HFFc6 (cell line): Measurements from ENCODE around the gene TMED6. TPM values are rescaled to one million over a fixed set of nuclear protein-coding genes. Genes with fewer than 3 reads are reported as not detected.

Experiments used
- DNase-seq: peaks from one replicate; pipeline ENCODE4 v3.0.0-alpha.2; 2018
- H3K27ac Mint-ChIP-seq: 2 replicates; pipeline ENCODE4 v1.8.0; 2020; ENCODE audit warnings: mild to moderate bottlenecking, mixed read lengths
- H3K27me3 Mint-ChIP-seq: 2 replicates; pipeline ENCODE4 v1.8.0; 2021; ENCODE audit warnings: mild to moderate bottlenecking, moderate library complexity, mixed read lengths; ENCODE audit not compliant: insufficient read depth
- H3K36me3 Mint-ChIP-seq: 2 replicates; pipeline ENCODE4 v1.8.0; 2021; ENCODE audit warnings: low read depth, mixed read lengths
- H3K4me1 Mint-ChIP-seq: 2 replicates; pipeline ENCODE4 v1.8.0; 2020; ENCODE audit warnings: low read depth, mixed read lengths
- H3K4me3 Mint-ChIP-seq: 2 replicates; pipeline ENCODE4 v1.8.0; 2020; ENCODE audit warnings: mild to moderate bottlenecking, moderate library complexity, mixed read lengths
- H3K9me3 Mint-ChIP-seq: 2 replicates; pipeline ENCODE4 v1.8.0; 2020; ENCODE audit warnings: mild to moderate bottlenecking, mixed read lengths
- long read RNA-seq: library from polyadenylated mRNA; unstranded; transcript quantifications from one replicate; pipeline ENCODE4 v2.0.0, GENCODE V29; 2019
- total RNA-seq, 6 experiments: library from RNA; stranded (reverse); fragmentation: NEBNext Ultra II Directional; extraction: Animal tissue kit (Norgen Biotek cat#: 25700); gene quantifications; 2 replicates in 1 of 6; 3 replicates in 5 of 6; pipeline ENCODE4 v1.2.3, GENCODE V29; 2021
- TF ChIP-seq, protein P1 (sequence below): fragments of 200-600 bp; sonication (generic); IDR thresholded peaks from 2 replicates; pipeline ENCODE4 v1.5.0; 2021; ENCODE audit warnings: antibody characterized with exemption, mild to moderate bottlenecking

Gene TMED6
- under 1 TPM in 4 of 6 experiments, not detected in 2; 0.21 to 0.40 (median 0.26) TPM for total RNA-seq
- long read RNA-seq, partial matches to known transcripts: 0 of 1 reads
- long read RNA-seq, other reads (novel, unspliced or antisense): 1 of 1 reads

DNA sequence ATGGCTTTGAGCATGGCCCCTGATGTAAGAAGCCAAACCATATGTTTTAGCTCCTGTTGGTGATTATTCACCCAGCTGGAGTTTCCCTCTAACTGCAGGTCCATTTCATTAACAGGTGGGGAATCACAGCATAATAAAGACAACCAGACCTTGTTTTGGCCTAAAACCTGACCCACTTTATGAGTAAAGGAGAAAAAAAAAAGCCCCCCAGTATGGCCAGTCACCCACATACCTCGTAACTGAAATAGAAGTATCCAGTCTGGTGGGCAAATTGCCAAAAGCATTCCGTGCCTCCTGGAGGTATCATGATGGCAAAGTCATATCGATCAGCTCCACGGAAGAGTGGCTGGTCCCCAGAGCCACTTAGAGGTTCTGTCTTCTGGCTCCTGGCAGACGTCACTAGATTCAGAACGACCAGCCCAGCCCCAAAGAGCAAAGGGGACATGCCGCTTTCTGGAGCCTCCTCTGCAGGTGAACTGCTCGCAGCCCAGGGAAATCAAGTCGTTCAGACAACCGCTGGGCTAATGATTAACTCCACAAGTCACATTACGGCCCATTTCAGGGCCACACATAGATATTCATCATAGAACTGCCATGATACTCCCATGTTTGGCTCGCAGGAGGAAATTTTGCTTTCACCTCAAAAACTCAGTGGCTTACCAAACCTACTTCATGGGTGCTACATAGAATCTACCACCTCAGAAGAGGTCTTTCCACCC lies at the start of gene TMED6:
Gene TMED6, minus strand, starts transcription at position 478 of the 719 bp plus-strand sequence. Its CDS starts 33 bp downstream, at position 445.
- Mint-ChIP-seq H3K4me1 (peaks cover 6% of the 10 kb centered on the region; the same call in 1 of the 2 replicates), H3K27me3 (no peaks in the 10 kb centered on the region), H3K36me3 (peaks cover 8% of the 10 kb centered on the region; the same call in 1 of the 2 replicates), H3K4me3 (no peak within 1 kb of the TSS), H3K9me3 (no peaks in the 10 kb centered on the region), H3K27ac (no peak within 1 kb of the TSS; the same call in 1 of the 2 replicates)
- no peak for DNase-seq
- TF ChIP-seq, protein P1, sequence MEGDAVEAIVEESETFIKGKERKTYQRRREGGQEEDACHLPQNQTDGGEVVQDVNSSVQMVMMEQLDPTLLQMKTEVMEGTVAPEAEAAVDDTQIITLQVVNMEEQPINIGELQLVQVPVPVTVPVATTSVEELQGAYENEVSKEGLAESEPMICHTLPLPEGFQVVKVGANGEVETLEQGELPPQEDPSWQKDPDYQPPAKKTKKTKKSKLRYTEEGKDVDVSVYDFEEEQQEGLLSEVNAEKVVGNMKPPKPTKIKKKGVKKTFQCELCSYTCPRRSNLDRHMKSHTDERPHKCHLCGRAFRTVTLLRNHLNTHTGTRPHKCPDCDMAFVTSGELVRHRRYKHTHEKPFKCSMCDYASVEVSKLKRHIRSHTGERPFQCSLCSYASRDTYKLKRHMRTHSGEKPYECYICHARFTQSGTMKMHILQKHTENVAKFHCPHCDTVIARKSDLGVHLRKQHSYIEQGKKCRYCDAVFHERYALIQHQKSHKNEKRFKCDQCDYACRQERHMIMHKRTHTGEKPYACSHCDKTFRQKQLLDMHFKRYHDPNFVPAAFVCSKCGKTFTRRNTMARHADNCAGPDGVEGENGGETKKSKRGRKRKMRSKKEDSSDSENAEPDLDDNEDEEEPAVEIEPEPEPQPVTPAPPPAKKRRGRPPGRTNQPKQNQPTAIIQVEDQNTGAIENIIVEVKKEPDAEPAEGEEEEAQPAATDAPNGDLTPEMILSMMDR: no peak

DNA sequence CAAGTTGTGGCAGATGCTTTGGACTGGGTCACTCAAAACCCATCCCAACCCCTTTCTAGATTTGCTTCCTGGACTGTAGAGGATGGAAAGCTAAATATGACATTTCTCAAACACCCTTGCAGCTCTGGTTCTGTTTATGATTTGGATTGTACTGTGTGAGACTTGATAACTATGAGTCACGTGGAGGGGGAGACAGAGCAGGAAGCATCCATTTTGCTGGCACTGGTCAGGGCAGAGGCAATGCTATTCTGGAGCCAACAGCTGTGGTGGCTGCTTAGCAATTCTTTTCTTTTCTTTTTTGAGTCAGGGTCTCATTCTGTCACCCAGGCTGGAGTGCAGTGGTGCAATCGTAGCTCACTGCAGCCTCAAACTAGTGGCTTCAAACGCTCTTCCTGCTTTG lies 47.8 kb upstream of the TMED6 start:
- Mint-ChIP-seq H3K4me1 (peaks cover 61% of the 10 kb centered on the region), H3K4me3 (peak overlapping the region; percentile 30; the same call in 1 of the 2 replicates), H3K9me3 (no peaks in the 10 kb centered on the region), H3K27me3 (peaks cover 1% of the 10 kb centered on the region; the same call in 1 of the 2 replicates), H3K27ac (peak overlapping the region; percentile 46; the same call in 1 of the 2 replicates), H3K36me3 (no peaks in the 10 kb centered on the region)
- DNase-seq: peak; percentile 22
- TF ChIP-seq, protein P1: no peak

DNA sequence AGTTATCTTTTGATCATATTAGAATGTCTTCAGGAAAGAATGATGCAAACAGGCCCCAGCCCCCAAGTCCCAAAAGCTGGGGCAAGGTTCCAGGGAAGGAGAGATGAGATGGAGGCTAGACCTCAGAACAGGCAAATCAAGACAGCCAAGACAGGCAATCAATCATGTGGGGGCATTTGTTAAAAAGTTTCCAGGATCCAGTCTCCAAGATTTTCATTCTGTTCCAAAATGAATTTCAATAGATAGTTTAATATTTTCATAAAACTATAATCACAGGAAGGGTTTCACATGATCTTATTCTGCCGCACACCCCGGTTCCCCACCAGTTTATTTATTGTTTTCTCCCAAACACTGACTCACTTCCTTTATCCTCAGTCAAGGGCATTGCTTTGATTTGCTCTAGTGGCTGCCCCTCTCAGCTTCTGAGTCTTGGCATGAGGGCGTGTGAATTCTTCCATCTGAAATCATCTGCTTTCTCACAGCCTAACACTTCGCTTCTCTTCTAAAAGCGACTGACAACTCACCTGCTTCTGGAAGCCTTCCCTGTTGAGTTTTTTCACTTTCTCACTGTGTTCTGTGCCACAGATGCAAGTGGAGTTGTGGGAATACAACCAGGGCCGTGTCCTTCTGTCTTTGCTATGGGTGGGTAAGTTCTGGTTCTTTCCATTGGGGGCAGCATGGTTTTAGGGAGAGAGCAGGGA lies 46.4 kb upstream of the TMED6 start:
- H3K27me3 Mint-ChIP-seq: peaks cover 2% of the 10 kb centered on the region; the same call in 1 of the 2 replicates
- H3K27ac Mint-ChIP-seq: peak overlapping the region; percentile 71
- H3K36me3 Mint-ChIP-seq: no peaks in the 10 kb centered on the region
- H3K4me3 Mint-ChIP-seq: peak overlapping the region; percentile 72
- TF ChIP-seq, protein P1: peak; percentile 76
- H3K9me3 Mint-ChIP-seq: no peaks in the 10 kb centered on the region
- DNase-seq: peak; percentile 72
- H3K4me1 Mint-ChIP-seq: peaks cover 54% of the 10 kb centered on the region

- peak overlapping the region; percentile 91 for H3K27ac Mint-ChIP-seq
- DNase-seq: peak; percentile 92
- H3K27me3 Mint-ChIP-seq: peaks cover 4% of the 10 kb centered on the region; the same call in 1 of the 2 replicates
- peak overlapping the region; percentile 74 for H3K4me3 Mint-ChIP-seq
- no peaks in the 10 kb centered on the region for H3K9me3 Mint-ChIP-seq
- peaks cover 47% of the 10 kb centered on the region for H3K4me1 Mint-ChIP-seq
- no peaks in the 10 kb centered on the region for H3K36me3 Mint-ChIP-seq
- TF ChIP-seq, protein P1: peak; percentile 93
Measured at GRCh38 chr16:69396187-69397061, 44.8 kb upstream of the TMED6 start.

- peaks cover 46% of the 10 kb centered on the region for H3K4me1 Mint-ChIP-seq
- no peak for DNase-seq
- peak overlapping the region; percentile 74 for H3K4me3 Mint-ChIP-seq
- H3K36me3 Mint-ChIP-seq: no peaks in the 10 kb centered on the region
- H3K27me3 Mint-ChIP-seq: peaks cover 4% of the 10 kb centered on the region; the same call in 1 of the 2 replicates
- no peaks in the 10 kb centered on the region for H3K9me3 Mint-ChIP-seq
- peak overlapping the region; percentile 91 for H3K27ac Mint-ChIP-seq
- TF ChIP-seq, protein P1: no peak
Measured at GRCh38 chr16:69395859-69396186, 44.2 kb upstream of the TMED6 start.
